Activated naive CD4-positive, alpha-beta T cell treated with anti-CD3 and anti-CD28 coated beads for 36 hours (primary cell): ENCODE results near the gene GPC1. TPM values are rescaled to one million over a fixed set of nuclear protein-coding genes. Genes with fewer than 3 reads are reported as not detected.

ENCODE experiments used
- CTCF ChIA-PET: fragments of 350-600 bp; sonication (Branson Sonifier 250); formaldehyde crosslinking; loops from one replicate; lab custom pipeline; 2021; ENCODE audit warnings: antibody characterized with exemption; lab: Charles Lee
- DNase-seq: peaks from one replicate; pipeline ENCODE4 v3.0.0-alpha.2; 2020
- H3K27ac Mint-ChIP-seq: one replicate; pipeline ENCODE4 v1.8.0; 2021; ENCODE audit warnings: mild to moderate bottlenecking, mixed read lengths
- H3K27me3 Mint-ChIP-seq: one replicate; pipeline ENCODE4 v1.8.0; 2021; ENCODE audit warnings: low read depth, mixed read lengths
- H3K36me3 Mint-ChIP-seq: one replicate; pipeline ENCODE4 v1.8.0; 2021; ENCODE audit warnings: low read depth, mixed read lengths
- H3K4me1 Mint-ChIP-seq: one replicate; pipeline ENCODE4 v1.8.0; 2021; ENCODE audit warnings: low read depth, mixed read lengths
- H3K4me3 Mint-ChIP-seq: one replicate; pipeline ENCODE4 v1.8.0; 2021; ENCODE audit warnings: mild to moderate bottlenecking, moderate library complexity, mixed read lengths
- H3K9me3 Mint-ChIP-seq: one replicate; pipeline ENCODE4 v1.8.0; 2021; ENCODE audit warnings: mixed read lengths
- intact Hi-C: fragments of 100-400 bp; cut with micrococcal nuclease; formaldehyde crosslinking; loops from one replicate; pipeline ENCODE4 v1.15.1; 2023
- microRNA-seq: library from miRNA; unstranded; fragments of <30 nt; microRNA quantifications from one replicate; pipeline ENCODE4 v1.2.0, GENCODE V29; 2022; ENCODE audit warnings: borderline microRNAs expressed, borderline replicate concordance
- total RNA-seq, 2 experiments: library from RNA; stranded (reverse); gene quantifications; one replicate each; pipeline ENCODE4 v1.2.3, GENCODE V29; 2021

GPC1 gene
- total RNA-seq, 2 experiments from 2014 or later = 1.2 to 1.5 TPM

DNA sequence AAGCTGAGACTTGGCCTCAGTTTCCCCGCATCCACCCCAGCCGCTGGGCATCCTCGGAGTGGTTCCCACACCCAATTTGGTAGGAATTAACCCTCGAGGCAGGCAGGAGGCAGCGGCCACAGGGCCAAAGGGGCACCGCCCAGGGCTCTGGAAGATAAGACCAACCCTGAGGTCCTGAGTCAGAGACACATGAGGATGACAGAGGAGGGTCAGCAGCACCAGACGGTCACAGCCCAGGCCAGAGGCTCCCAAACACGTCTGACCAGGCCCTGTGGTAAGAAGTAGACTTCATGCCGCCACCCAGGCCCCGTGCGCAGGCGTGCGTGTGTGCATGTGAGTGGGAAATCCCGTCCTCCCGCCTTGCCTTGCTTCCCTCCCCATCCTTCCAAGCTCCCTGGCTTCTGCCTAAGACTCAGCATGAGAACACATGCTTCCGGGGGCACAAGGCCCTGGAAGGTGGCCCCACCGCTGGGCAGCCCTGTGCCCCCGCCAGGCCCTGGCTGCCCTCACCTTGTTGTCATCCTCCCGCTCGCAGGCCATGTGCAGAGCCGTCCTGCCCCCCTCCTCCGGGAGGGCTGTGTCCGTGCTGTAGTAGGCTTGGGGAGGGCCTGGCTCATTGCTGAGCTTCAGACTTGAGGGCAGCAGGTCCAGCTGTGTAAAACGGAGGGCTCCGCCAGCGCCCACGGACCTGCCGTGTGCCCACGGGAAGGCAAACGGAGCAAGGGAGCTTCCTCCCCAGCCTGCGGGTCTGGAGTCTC lies 76.1 kb downstream of the GPC1 start:
- Mint-ChIP-seq H3K27me3 (no peaks in the 10 kb centered on the region), H3K36me3 (peaks cover 8% of the 10 kb centered on the region), H3K9me3 (no peaks in the 10 kb centered on the region), H3K4me3 (no peak overlapping the region), H3K4me1 (peaks cover 12% of the 10 kb centered on the region), H3K27ac (no peak overlapping the region)
- CTCF ChIA-PET = no interaction called here
- intact Hi-C loops = loop anchor here (5.0 to 10.0 kb wide), 2 partner anchors 113 to 191 kb away; partner anchors contain the start of gene GPR35
- DNase-seq = no peak

DNA sequence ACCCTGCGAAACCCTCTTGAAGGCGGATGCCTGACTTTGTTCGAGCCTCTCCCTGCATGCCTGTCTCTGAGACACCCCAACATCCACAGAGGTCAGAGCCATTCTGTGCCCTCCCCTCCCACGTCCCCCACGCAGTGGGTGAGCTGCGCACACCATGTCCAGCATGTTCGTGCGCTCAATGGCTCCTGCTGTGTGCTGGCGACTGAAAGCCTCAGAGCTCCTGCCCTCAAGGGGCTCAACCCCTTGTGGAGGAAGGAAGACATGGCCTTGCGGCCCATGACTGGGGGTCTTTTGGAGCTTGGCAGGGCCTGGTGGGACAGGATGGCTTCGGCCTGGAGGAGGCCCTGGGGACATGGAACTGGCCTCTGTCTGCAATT lies 76.6 kb downstream of the GPC1 start:
- CTCF ChIA-PET = no interaction called here
- Mint-ChIP-seq H3K27ac (no peak overlapping the region), H3K4me1 (peaks cover 12% of the 10 kb centered on the region), H3K36me3 (peaks cover 8% of the 10 kb centered on the region), H3K9me3 (no peaks in the 10 kb centered on the region), H3K4me3 (no peak overlapping the region), H3K27me3 (no peaks in the 10 kb centered on the region)
- intact Hi-C loops = loop anchor here (5.0 to 10.0 kb wide), 2 partner anchors 113 to 190 kb away; partner anchors contain the start of gene GPR35
- no peak for DNase-seq

DNA sequence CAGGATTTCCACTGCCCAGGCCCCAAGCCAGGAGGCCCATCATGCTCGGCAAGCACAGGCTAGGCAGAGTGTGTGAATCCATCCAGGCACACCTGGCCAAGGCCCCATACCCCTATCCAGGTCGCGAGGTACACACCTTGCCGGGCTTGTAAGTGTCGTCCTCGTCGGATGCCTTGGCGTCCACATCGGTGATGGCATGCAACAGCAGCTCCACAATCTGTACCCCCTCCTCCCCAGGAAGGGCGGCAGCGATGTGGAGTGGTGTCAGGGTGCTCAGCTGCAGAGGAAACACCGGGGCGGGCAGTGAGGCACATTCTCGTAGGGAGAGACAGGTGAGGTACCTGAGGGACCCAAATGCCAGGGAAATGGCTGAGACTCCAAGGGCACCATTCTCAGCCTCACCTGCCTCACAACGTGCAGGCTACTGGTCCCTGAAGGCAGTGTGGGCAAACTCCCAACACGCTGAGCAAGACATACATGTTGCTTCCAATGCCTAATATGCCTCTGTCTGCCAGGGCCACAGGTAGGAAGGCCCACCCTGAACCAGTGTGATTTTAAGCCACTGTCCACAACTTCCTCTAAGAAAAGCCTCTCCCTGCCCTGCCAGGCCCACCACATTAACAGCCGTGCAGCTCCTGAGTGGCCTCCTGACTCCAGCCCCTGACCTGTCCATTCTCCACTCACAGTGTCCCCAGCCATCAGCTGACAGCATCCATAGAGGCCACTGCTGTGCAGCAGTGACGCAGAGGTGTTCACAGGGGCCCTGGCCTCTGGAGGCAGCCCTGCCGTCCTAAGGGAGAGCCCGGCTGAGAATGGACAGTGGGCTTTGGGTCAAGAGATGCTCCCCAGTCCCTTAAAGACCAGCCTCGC lies 77.4 kb downstream of the GPC1 start:
- peaks cover 12% of the 10 kb centered on the region for H3K4me1 Mint-ChIP-seq
- H3K27me3 Mint-ChIP-seq = no peaks in the 10 kb centered on the region
- H3K4me3 Mint-ChIP-seq = no peak overlapping the region
- intact Hi-C loops = loop anchor here (5.0 to 10.0 kb wide), 2 partner anchors 112 to 189 kb away; partner anchors contain the start of gene GPR35
- CTCF ChIA-PET = interaction anchor here (1.4 to 1.6 kb wide), 4 partner anchors 11 to 72 kb away, joined by 4 to 11 read pairs (median 5); partner anchors contain the start of genes CAPN10 and RNPEPL1
- peaks cover 8% of the 10 kb centered on the region for H3K36me3 Mint-ChIP-seq
- H3K9me3 Mint-ChIP-seq = no peaks in the 10 kb centered on the region
- H3K27ac Mint-ChIP-seq = no peak overlapping the region
- no peak for DNase-seq

DNA sequence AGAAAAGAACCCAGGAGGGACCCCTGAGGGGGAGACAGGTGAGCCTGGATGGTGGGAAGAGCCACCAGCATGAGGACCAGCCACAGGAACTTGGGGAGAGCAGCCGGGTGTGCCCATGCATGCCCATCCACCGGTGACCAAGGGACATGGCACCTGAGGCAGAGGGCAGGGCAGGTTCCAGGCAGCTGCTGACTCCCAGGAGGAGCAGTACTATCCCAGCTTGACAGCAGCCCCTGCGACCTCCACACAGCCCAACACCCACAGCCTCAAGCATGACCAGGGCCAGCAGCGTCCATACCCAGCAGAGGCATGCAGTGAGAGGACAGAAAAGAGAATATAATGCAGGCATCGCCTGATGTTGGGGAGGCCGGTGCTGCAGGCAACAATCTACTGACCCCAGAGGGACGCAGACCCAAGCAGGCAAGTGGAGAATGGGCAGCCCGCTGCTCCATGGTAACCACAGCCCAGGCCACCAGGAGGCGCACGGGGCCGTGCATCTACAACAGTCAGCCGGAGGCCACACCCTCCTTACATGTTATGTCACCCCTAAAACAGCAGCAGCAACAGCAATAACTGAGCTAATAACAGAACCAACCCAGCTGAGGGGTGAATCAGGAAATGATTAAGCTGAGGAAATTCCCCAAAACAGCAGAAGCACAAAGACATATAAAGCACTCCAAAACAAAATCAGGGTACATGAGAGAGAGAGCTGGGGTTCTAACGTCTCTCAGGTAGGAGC lies 78.3 kb downstream of the GPC1 start:
- H3K9me3 Mint-ChIP-seq = no peaks in the 10 kb centered on the region
- peak overlapping the region; percentile 84 for H3K27ac Mint-ChIP-seq
- CTCF ChIA-PET = interaction anchor here (0.5 to 1.6 kb wide), 25 partner anchors 8 to 326 kb away, joined by 3 to 15 read pairs (median 5); partner anchors contain the start of genes CAPN10 and RNPEPL1
- no peak overlapping the region for H3K4me3 Mint-ChIP-seq
- H3K36me3 Mint-ChIP-seq = peaks cover 6% of the 10 kb centered on the region
- peak; percentile 94 for DNase-seq
- intact Hi-C loops = loop anchor here (1.0 to 10.0 kb wide), 6 partner anchors 52 to 327 kb away; partner anchors contain the start of genes CAPN10 and GPR35
- H3K27me3 Mint-ChIP-seq = no peaks in the 10 kb centered on the region
- peaks cover 12% of the 10 kb centered on the region for H3K4me1 Mint-ChIP-seq

DNA sequence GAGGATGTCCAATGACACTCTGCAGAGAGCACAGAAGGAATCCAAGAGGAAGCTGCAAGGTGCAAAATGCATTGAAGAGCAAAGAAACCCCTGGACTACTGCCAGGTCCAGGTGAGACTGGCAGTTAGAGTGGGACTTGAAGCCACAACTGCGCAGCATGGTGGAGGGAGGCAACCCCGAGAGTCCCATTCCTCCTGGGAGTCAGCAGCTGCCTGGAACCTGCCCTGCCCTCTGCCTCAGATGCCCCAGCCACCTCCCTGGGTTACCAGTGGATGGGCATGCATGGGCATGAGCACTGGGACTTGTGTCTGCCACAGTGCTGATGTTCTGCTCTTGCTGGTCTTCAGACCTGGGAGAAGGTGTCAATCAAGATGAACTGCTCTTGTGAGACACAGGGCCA lies 79.2 kb downstream of the GPC1 start:
- H3K27ac Mint-ChIP-seq = peak overlapping the region; percentile 84
- no peaks in the 10 kb centered on the region for H3K27me3 Mint-ChIP-seq
- no peaks in the 10 kb centered on the region for H3K9me3 Mint-ChIP-seq
- intact Hi-C loops = loop anchor here (1.0 to 10.0 kb wide), 6 partner anchors 51 to 326 kb away; partner anchors contain the start of genes CAPN10 and GPR35
- no peak for DNase-seq
- CTCF ChIA-PET = interaction anchor here (0.6 to 1.6 kb wide), 20 partner anchors 10 to 326 kb away, joined by 3 to 15 read pairs (median 5); partner anchors contain the start of genes CAPN10 and RNPEPL1
- no peak overlapping the region for H3K4me3 Mint-ChIP-seq
- H3K4me1 Mint-ChIP-seq = peaks cover 12% of the 10 kb centered on the region
- peaks cover 6% of the 10 kb centered on the region for H3K36me3 Mint-ChIP-seq

DNA sequence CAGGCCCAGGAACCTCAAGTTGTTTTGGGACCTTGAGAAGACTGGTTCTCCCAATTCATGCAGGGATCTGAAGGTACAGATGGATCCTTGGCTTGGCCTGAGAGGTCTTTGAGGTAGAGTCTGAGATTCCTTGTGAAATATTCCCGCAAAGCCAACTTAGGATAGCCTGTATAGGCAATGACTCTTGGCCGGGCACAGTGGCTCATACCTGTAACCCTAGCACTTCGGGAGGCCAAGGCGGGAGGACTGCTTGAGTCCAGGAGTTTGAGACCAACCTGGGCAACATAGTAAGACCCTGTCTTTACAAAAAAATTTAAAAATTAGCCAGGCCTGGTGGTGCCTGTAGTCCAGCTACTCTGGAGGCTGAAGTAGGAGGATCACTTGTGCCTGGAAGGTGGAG lies 81.9 kb downstream of the GPC1 start:
- CTCF ChIA-PET = no interaction called here

More for the DNA sequence above, 81.9 kb downstream of the GPC1 start:
- peaks cover 16% of the 10 kb centered on the region for H3K4me1 Mint-ChIP-seq
- H3K4me3 Mint-ChIP-seq = no peak overlapping the region
- H3K27ac Mint-ChIP-seq = no peak overlapping the region
- intact Hi-C loops = loop anchor here (10.0 kb wide), 1 partner anchor 107 kb away; the partner anchor contains the start of gene GPR35
- peaks cover 12% of the 10 kb centered on the region for H3K36me3 Mint-ChIP-seq
- no peaks in the 10 kb centered on the region for H3K27me3 Mint-ChIP-seq
- H3K9me3 Mint-ChIP-seq = no peaks in the 10 kb centered on the region
- DNase-seq = no peak

Small RNAs within 50 kb of the gene (microRNA-seq; reads per million reads assigned to microRNA genes)
- gene MIR149 = 34.6 reads per million, percentile 44 among the genes with 10 or more reads in this experiment

Other genes with a start within 250 kb of the GPC1 start
- 10 to 100 TPM; 17.0 to 17.4 TPM for gene ANKMY1, start 122.3 kb downstream of the GPC1 start, total RNA-seq
- gene DUSP28, start 124.7 kb downstream of the GPC1 start, total RNA-seq = 1 to 10 TPM; 5.1 to 5.6 TPM
- gene RNPEPL1, start 132.8 kb downstream of the GPC1 start, total RNA-seq = 10 to 100 TPM; 40.3 to 44.3 TPM
- 10 to 100 TPM; 24.9 to 28.5 TPM for gene CAPN10, start 151.1 kb downstream of the GPC1 start, total RNA-seq
- gene GPR35, start 189.8 kb downstream of the GPC1 start, total RNA-seq = 1 to 10 TPM; 2.5 to 2.6 TPM
- gene AQP12B, start 247.2 kb downstream of the GPC1 start, total RNA-seq = not detected